Mammary epithelial cell (primary cell): ENCODE data around the gene BCL7B.

ENCODE experiments used
- EZH2 ChIP-seq: IDR thresholded peaks from 2 replicates; pipeline ENCODE4 v1.6.1; 2012; ENCODE audit warnings: low read length, inconsistent platforms, borderline replicate concordance
- TF ChIP-seq, protein P1 (sequence below), 2 donors: IDR thresholded peaks in 1 of 2; conservative IDR thresholded peaks in 1 of 2; 2 replicates each; pipeline ENCODE4 v1.5.1; 2011 to 2012; ENCODE audit warnings: inconsistent platforms in 2 of 2, low read length in 2 of 2, mild to moderate bottlenecking in 2 of 2, control low read depth in 1 of 2, low read depth in 1 of 2; ENCODE audit not compliant: insufficient read depth in 1 of 2; ENCODE audit errors: extremely low read depth in 1 of 2

DNA sequence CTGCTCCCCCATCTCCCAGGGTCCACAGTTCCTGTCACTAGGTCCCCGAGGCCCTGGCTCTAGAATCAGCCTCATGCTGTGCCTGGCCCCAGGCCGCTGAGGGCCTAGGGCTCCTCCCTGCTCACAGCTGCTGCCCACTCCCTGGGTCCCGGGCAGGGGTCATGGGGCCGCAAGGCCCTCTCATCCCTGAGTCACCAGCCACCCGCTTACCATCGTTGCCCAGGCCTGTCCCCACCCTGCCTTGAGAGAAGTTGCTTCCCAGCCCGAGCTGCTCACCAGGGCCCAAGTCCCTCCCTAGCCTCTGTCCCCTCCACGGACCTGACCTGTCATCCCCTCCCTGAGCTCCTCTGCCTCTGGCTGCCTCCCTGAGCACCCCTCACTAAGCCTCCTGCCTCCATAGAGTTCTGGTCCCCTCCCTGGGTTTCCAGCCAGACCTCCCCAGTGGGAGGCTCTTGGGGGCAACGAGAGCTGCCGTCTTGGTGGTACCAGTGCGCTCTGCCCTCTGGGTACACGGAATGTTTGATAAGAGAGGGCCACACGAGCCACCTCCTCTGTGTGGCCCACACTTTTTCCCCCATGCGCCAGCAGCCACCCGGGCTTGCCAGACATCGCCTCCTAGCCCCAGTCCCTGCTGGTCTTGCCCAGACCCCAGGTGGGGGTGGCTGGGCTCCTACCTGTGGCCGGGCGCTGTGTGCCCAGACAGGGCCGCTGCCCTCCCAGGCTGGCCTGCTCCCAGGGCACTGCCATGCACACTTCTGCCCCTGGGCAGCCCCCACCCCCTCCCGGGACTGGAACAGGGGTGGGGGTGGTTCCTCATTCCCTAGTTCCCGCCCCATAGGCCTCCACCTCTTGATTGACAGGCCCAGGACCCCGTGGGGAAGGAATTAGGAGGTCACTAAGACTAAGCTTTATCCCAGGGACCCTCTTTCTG is 45.5 kb upstream of the BCL7B start:
- TF ChIP-seq, protein P1, sequence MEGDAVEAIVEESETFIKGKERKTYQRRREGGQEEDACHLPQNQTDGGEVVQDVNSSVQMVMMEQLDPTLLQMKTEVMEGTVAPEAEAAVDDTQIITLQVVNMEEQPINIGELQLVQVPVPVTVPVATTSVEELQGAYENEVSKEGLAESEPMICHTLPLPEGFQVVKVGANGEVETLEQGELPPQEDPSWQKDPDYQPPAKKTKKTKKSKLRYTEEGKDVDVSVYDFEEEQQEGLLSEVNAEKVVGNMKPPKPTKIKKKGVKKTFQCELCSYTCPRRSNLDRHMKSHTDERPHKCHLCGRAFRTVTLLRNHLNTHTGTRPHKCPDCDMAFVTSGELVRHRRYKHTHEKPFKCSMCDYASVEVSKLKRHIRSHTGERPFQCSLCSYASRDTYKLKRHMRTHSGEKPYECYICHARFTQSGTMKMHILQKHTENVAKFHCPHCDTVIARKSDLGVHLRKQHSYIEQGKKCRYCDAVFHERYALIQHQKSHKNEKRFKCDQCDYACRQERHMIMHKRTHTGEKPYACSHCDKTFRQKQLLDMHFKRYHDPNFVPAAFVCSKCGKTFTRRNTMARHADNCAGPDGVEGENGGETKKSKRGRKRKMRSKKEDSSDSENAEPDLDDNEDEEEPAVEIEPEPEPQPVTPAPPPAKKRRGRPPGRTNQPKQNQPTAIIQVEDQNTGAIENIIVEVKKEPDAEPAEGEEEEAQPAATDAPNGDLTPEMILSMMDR (conservative IDR thresholded peaks at IDR 0.05 in 1 of 2, IDR thresholded peaks at IDR 0.05 in 1 of 2; ENCODE audit: extremely low read depth in 1 of 2, insufficient read depth in 1 of 2, low read depth in 1 of 2, low read length in 2 of 2) = no peak
- TF ChIP-seq EZH2 = no peak
